ENCODE measurements around the gene TPH2.

TPH2 gene

DNA sequence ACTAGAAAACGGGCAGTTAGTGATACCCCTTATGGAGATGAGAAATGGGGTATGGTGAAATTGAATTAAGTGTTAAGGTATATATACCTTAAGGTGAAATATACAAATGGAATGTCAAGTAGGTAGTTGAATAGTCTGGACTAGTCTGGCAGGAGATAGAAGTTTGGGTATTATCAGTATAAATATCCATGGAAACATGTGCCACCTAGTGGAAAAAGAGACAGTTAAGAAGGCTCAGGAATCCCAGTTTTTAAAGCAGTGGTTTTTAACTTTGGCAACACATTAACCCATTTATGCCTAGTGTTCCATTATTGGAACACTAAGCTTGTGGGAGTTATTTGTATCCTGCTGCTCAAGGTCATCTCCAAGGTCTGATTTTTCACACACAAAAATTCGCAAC lies 38.6 kb upstream of the TPH2 start:
- no peak for TF ChIP-seq FOXP2 (optimal IDR thresholded peaks at IDR 0.05; ENCODE audit: borderline replicate concordance, extremely low read depth, extremely low read length, insufficient read depth)
- TF ChIP-seq, protein P1, sequence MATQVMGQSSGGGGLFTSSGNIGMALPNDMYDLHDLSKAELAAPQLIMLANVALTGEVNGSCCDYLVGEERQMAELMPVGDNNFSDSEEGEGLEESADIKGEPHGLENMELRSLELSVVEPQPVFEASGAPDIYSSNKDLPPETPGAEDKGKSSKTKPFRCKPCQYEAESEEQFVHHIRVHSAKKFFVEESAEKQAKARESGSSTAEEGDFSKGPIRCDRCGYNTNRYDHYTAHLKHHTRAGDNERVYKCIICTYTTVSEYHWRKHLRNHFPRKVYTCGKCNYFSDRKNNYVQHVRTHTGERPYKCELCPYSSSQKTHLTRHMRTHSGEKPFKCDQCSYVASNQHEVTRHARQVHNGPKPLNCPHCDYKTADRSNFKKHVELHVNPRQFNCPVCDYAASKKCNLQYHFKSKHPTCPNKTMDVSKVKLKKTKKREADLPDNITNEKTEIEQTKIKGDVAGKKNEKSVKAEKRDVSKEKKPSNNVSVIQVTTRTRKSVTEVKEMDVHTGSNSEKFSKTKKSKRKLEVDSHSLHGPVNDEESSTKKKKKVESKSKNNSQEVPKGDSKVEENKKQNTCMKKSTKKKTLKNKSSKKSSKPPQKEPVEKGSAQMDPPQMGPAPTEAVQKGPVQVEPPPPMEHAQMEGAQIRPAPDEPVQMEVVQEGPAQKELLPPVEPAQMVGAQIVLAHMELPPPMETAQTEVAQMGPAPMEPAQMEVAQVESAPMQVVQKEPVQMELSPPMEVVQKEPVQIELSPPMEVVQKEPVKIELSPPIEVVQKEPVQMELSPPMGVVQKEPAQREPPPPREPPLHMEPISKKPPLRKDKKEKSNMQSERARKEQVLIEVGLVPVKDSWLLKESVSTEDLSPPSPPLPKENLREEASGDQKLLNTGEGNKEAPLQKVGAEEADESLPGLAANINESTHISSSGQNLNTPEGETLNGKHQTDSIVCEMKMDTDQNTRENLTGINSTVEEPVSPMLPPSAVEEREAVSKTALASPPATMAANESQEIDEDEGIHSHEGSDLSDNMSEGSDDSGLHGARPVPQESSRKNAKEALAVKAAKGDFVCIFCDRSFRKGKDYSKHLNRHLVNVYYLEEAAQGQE (IDR thresholded peaks at IDR 0.05; ENCODE audit: insufficient read depth in 1 of 2, low read depth in 2 of 2, low read length in 2 of 2): no peak
- TF ChIP-seq TAF1 (IDR thresholded peaks at IDR 0.05; ENCODE audit: borderline replicate concordance, insufficient read depth, low read length): no peak
- TF ChIP-seq POLR2AphosphoS5 (IDR thresholded peaks at IDR 0.05; ENCODE audit: low read depth, low read length): no peak
- no peak for TF ChIP-seq SIN3A (IDR thresholded peaks at IDR 0.05; ENCODE audit: borderline replicate concordance, insufficient read depth, low read length)

DNA sequence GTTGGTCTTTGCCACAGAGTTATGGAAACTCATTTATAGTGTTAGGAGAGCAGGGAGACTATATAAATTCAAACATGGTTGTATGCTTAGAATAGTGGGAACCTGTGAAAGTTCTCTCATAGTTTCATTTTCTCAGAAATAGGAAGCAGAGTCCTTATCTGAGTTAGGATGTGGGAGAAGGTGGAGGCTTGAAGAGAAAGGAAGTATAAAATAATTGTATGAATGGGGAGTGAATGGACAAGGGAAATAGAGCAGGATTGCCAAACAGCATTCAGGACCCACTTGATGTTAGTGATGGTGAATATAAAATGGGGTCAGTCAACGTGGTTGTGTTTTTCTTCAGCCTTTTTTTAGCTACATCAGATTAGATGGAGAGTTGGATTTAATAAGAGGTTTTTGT lies 34.0 kb upstream of the TPH2 start:
- TF ChIP-seq, protein P1 (IDR thresholded peaks at IDR 0.05; ENCODE audit: insufficient read depth in 1 of 2, low read depth in 2 of 2, low read length in 2 of 2): no peak
- TF ChIP-seq POLR2AphosphoS5 (IDR thresholded peaks at IDR 0.05; ENCODE audit: low read depth, low read length) (no peak), FOXP2 (optimal IDR thresholded peaks at IDR 0.05; ENCODE audit: borderline replicate concordance, extremely low read depth, extremely low read length, insufficient read depth) (no peak), SIN3A (IDR thresholded peaks at IDR 0.05; ENCODE audit: borderline replicate concordance, insufficient read depth, low read length) (no peak), TAF1 (IDR thresholded peaks at IDR 0.05; ENCODE audit: borderline replicate concordance, insufficient read depth, low read length) (no peak)

DNA sequence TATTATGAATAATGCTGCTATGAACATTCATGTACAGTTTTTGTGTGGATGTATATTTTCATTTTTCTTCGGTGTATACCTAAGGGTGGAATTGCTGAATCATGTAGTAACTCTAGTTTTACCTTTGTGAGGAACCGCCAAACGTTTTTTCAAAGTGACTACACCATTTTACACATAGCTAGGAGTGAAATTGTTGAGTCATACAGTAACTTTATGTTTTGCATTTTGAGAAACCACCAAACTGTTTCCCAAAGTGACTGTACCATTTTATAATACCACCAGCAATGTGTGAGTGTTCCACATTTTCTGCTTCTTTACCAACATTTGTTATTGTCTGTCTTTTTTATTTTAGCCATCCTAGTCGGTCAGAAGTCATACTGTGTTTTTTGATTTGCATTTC lies 3.1 kb upstream of the TPH2 start:
- TF ChIP-seq FOXP2 (optimal IDR thresholded peaks at IDR 0.05; ENCODE audit: borderline replicate concordance, extremely low read depth, extremely low read length, insufficient read depth) (no peak), TAF1 (IDR thresholded peaks at IDR 0.05; ENCODE audit: borderline replicate concordance, insufficient read depth, low read length) (no peak)

DNA sequence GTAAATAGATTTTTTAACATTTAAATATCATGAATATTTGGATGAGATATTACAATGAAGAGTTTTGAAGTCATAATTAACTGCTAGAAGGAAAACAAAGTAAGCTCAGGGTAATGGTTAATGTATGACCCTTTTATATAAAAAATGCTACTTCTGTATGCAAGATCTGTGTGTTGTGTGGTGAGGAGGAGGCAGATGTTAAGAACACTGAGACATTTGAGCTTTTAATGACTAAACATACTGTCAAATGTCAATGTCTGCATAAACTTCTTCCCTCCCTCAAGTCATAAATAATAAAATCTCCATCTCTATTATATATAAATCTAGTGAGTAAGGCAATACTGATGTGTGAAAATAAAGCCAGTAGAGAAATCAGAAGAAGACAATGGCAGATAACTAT lies 1.4 kb downstream of the TPH2 start:
- no peak for TF ChIP-seq POLR2AphosphoS5 (IDR thresholded peaks at IDR 0.05; ENCODE audit: low read depth, low read length)
- no peak for TF ChIP-seq TAF1 (IDR thresholded peaks at IDR 0.05; ENCODE audit: borderline replicate concordance, insufficient read depth, low read length)
- TF ChIP-seq, protein P1 (IDR thresholded peaks at IDR 0.05; ENCODE audit: insufficient read depth in 1 of 2, low read depth in 2 of 2, low read length in 2 of 2): no peak
- TF ChIP-seq FOXP2 (optimal IDR thresholded peaks at IDR 0.05; ENCODE audit: borderline replicate concordance, extremely low read depth, extremely low read length, insufficient read depth): no peak
- no peak for TF ChIP-seq SIN3A (IDR thresholded peaks at IDR 0.05; ENCODE audit: borderline replicate concordance, insufficient read depth, low read length)

DNA sequence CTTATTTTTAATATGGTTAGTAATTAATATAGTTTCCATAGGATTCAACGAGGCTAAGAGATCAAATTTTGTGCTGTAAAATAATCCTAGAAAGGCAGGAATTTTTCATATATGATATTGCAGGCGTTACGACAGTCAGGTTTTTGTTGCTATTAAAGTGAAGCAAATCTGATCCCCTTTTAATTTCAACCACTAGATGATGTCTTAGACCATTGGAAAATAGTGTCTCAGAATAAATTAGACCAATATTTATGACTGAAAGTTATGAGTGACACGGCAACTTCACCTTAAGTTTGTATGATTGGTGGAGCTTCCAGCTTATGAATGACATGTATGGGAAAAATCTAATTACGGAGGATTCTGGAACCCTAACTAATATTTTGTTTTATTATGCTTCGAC lies 2.5 kb downstream of the TPH2 start:
- TF ChIP-seq TAF1 (IDR thresholded peaks at IDR 0.05; ENCODE audit: borderline replicate concordance, insufficient read depth, low read length) (no peak), FOXP2 (optimal IDR thresholded peaks at IDR 0.05; ENCODE audit: borderline replicate concordance, extremely low read depth, extremely low read length, insufficient read depth) (no peak), POLR2AphosphoS5 (IDR thresholded peaks at IDR 0.05; ENCODE audit: low read depth, low read length) (no peak), SIN3A (IDR thresholded peaks at IDR 0.05; ENCODE audit: borderline replicate concordance, insufficient read depth, low read length) (no peak)
- TF ChIP-seq, protein P1 (IDR thresholded peaks at IDR 0.05; ENCODE audit: insufficient read depth in 1 of 2, low read depth in 2 of 2, low read length in 2 of 2): no peak

All from PFSK-1 (cell line).